K562 (cell line): ENCODE measurements around the gene MECR. TPM values are rescaled to one million over a fixed set of nuclear protein-coding genes. Genes with fewer than 3 reads are reported as not detected.

Source experiments
- CTBP1 ChIP-seq: fragments of 450-650 bp; IDR thresholded peaks from 2 replicates; pipeline ENCODE4 v1.6.1; 2016; ENCODE audit warnings: borderline replicate concordance
- EP400 ChIP-seq: fragments of 450-650 bp; IDR thresholded peaks from 2 replicates; pipeline ENCODE4 v1.6.1; 2017; ENCODE audit warnings: antibody characterized with exemption, mild to moderate bottlenecking, moderate library complexity
- MTA1 ChIP-seq: fragments of 450-650 bp; IDR thresholded peaks from 2 replicates; pipeline ENCODE4 v1.6.1; 2017; ENCODE audit warnings: borderline replicate concordance
- MYBL2 ChIP-seq, 2 experiments: fragments of 450-650 bp in 1 of 2; sonication (generic) in 1 of 2; formaldehyde crosslinking in 1 of 2; IDR thresholded peaks; 2 replicates each; pipeline versions ENCODE4 v1.6.1 to v1.8.1; 2017 to 2022; ENCODE audit warnings: borderline replicate concordance in 1 of 2, inconsistent platforms in 1 of 2, low read depth in 1 of 2, mild to moderate bottlenecking in 1 of 2, missing genetic modification reagents in 1 of 2, moderate library complexity in 1 of 2
- NFIC ChIP-seq: fragments of 450-650 bp; IDR thresholded peaks from 2 replicates; pipeline ENCODE4 v1.6.1; 2017; ENCODE audit warnings: mild to moderate bottlenecking, inconsistent platforms
- RBBP5 ChIP-seq: fragments of 200-600 bp; sonication (generic); IDR thresholded peaks from 2 replicates; pipeline ENCODE4 v1.6.1; 2012; ENCODE audit warnings: borderline replicate concordance, mild to moderate bottlenecking, low read length, control low read depth, inconsistent platforms; ENCODE audit not compliant: insufficient read depth, poor library complexity, severe bottlenecking
- SETDB1 ChIP-seq: IDR thresholded peaks from one replicate; pipeline ENCODE4 v1.6.1; 2012; ENCODE audit warnings: low read length, control low read depth, inconsistent platforms
- TAF1 ChIP-seq: IDR thresholded peaks from 2 replicates; pipeline ENCODE4 v1.6.1; 2011; ENCODE audit warnings: mild to moderate bottlenecking, low read length, moderate library complexity; ENCODE audit not compliant: insufficient read depth, control insufficient read depth, severe bottlenecking; ENCODE audit errors: extremely low read depth
- ZFP36 ChIP-seq: fragments of 150-350 bp; IDR thresholded peaks from 2 replicates; pipeline ENCODE4 v1.6.1; 2018; ENCODE audit warnings: low read length, low read depth; ENCODE audit not compliant: partially characterized antibody
- ZNF197 ChIP-seq: fragments of 200-800 bp; sonication (Bioruptor generic); IDR thresholded peaks from 2 replicates; pipeline ENCODE4 v1.6.1; 2016; ENCODE audit warnings: low read depth, missing genetic modification characterization, missing compliant biosample characterization
- polyA plus RNA-seq, 8 experiments: library from polyadenylated mRNA; depleted of rRNA in 4 of 8; stranded (reverse) in 5 of 8; unstranded in 3 of 8; fragments of >200 nt; fragmentation: Nextera tagmentation in 2 of 8; fragmentation: Illumina TruSeq in 1 of 8; extraction: Ambion mirVana in 2 of 8; extraction: Trizol in 1 of 8; gene quantifications; 2 replicates each; pipeline versions ENCODE4 v1.2.1 to v1.2.3, GENCODE V29; 2011 to 2014; ENCODE audit warnings: inconsistent platforms in 1 of 8, missing spikeins in 1 of 8
- total RNA-seq, 7 experiments: library from RNA; depleted of rRNA in 6 of 7; stranded (reverse); fragments of >200 nt in 6 of 7; fragmentation: Illumina TruSeq in 2 of 7; extraction: Trizol in 2 of 7; gene quantifications; 2 replicates each; pipeline versions ENCODE4 v1.2.1 to v1.2.3, GENCODE V29; 2011 to 2021; ENCODE audit warnings: low replicate concordance in 1 of 7
- TF ChIP-seq, protein P1 (sequence below): fragments of 200-600 bp; sonication (generic); IDR thresholded peaks from one replicate; pipeline ENCODE4 v1.6.1; 2012; ENCODE audit warnings: mild to moderate bottlenecking, low read depth, low read length, inconsistent platforms
- TF ChIP-seq, protein P2 (sequence below), 2 experiments: fragments of 150-350 bp in 1 of 2; IDR thresholded peaks; 2 replicates each; pipeline ENCODE4 v1.6.1; 2012 to 2016; ENCODE audit warnings: low read depth in 2 of 2, low read length in 2 of 2, mild to moderate bottlenecking in 1 of 2, moderate library complexity in 1 of 2

MECR gene
- total and polyA plus RNA-seq, 9 of the 15 experiments (the other 6 are each of a cell fraction or from before 2014, with no cell fraction given), result 10.4 to 58.6 (median 42.9) TPM

- TF ChIP-seq SETDB1, result no peak
- TF ChIP-seq TAF1, result no peak
- peak; percentile 85; the same call in 1 of the 2 replicates for TF ChIP-seq CTBP1
- TF ChIP-seq, protein P1, sequence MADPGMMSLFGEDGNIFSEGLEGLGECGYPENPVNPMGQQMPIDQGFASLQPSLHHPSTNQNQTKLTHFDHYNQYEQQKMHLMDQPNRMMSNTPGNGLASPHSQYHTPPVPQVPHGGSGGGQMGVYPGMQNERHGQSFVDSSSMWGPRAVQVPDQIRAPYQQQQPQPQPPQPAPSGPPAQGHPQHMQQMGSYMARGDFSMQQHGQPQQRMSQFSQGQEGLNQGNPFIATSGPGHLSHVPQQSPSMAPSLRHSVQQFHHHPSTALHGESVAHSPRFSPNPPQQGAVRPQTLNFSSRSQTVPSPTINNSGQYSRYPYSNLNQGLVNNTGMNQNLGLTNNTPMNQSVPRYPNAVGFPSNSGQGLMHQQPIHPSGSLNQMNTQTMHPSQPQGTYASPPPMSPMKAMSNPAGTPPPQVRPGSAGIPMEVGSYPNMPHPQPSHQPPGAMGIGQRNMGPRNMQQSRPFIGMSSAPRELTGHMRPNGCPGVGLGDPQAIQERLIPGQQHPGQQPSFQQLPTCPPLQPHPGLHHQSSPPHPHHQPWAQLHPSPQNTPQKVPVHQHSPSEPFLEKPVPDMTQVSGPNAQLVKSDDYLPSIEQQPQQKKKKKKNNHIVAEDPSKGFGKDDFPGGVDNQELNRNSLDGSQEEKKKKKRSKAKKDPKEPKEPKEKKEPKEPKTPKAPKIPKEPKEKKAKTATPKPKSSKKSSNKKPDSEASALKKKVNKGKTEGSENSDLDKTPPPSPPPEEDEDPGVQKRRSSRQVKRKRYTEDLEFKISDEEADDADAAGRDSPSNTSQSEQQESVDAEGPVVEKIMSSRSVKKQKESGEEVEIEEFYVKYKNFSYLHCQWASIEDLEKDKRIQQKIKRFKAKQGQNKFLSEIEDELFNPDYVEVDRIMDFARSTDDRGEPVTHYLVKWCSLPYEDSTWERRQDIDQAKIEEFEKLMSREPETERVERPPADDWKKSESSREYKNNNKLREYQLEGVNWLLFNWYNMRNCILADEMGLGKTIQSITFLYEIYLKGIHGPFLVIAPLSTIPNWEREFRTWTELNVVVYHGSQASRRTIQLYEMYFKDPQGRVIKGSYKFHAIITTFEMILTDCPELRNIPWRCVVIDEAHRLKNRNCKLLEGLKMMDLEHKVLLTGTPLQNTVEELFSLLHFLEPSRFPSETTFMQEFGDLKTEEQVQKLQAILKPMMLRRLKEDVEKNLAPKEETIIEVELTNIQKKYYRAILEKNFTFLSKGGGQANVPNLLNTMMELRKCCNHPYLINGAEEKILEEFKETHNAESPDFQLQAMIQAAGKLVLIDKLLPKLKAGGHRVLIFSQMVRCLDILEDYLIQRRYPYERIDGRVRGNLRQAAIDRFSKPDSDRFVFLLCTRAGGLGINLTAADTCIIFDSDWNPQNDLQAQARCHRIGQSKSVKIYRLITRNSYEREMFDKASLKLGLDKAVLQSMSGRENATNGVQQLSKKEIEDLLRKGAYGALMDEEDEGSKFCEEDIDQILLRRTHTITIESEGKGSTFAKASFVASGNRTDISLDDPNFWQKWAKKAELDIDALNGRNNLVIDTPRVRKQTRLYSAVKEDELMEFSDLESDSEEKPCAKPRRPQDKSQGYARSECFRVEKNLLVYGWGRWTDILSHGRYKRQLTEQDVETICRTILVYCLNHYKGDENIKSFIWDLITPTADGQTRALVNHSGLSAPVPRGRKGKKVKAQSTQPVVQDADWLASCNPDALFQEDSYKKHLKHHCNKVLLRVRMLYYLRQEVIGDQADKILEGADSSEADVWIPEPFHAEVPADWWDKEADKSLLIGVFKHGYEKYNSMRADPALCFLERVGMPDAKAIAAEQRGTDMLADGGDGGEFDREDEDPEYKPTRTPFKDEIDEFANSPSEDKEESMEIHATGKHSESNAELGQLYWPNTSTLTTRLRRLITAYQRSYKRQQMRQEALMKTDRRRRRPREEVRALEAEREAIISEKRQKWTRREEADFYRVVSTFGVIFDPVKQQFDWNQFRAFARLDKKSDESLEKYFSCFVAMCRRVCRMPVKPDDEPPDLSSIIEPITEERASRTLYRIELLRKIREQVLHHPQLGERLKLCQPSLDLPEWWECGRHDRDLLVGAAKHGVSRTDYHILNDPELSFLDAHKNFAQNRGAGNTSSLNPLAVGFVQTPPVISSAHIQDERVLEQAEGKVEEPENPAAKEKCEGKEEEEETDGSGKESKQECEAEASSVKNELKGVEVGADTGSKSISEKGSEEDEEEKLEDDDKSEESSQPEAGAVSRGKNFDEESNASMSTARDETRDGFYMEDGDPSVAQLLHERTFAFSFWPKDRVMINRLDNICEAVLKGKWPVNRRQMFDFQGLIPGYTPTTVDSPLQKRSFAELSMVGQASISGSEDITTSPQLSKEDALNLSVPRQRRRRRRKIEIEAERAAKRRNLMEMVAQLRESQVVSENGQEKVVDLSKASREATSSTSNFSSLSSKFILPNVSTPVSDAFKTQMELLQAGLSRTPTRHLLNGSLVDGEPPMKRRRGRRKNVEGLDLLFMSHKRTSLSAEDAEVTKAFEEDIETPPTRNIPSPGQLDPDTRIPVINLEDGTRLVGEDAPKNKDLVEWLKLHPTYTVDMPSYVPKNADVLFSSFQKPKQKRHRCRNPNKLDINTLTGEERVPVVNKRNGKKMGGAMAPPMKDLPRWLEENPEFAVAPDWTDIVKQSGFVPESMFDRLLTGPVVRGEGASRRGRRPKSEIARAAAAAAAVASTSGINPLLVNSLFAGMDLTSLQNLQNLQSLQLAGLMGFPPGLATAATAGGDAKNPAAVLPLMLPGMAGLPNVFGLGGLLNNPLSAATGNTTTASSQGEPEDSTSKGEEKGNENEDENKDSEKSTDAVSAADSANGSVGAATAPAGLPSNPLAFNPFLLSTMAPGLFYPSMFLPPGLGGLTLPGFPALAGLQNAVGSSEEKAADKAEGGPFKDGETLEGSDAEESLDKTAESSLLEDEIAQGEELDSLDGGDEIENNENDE, result no peak
- no peak for TF ChIP-seq EP400
- TF ChIP-seq MTA1, result peak; percentile 71; the same call in 1 of the 2 replicates
- TF ChIP-seq ZNF197 (CRISPR knock-in tag), result no peak
- TF ChIP-seq, protein P2, sequence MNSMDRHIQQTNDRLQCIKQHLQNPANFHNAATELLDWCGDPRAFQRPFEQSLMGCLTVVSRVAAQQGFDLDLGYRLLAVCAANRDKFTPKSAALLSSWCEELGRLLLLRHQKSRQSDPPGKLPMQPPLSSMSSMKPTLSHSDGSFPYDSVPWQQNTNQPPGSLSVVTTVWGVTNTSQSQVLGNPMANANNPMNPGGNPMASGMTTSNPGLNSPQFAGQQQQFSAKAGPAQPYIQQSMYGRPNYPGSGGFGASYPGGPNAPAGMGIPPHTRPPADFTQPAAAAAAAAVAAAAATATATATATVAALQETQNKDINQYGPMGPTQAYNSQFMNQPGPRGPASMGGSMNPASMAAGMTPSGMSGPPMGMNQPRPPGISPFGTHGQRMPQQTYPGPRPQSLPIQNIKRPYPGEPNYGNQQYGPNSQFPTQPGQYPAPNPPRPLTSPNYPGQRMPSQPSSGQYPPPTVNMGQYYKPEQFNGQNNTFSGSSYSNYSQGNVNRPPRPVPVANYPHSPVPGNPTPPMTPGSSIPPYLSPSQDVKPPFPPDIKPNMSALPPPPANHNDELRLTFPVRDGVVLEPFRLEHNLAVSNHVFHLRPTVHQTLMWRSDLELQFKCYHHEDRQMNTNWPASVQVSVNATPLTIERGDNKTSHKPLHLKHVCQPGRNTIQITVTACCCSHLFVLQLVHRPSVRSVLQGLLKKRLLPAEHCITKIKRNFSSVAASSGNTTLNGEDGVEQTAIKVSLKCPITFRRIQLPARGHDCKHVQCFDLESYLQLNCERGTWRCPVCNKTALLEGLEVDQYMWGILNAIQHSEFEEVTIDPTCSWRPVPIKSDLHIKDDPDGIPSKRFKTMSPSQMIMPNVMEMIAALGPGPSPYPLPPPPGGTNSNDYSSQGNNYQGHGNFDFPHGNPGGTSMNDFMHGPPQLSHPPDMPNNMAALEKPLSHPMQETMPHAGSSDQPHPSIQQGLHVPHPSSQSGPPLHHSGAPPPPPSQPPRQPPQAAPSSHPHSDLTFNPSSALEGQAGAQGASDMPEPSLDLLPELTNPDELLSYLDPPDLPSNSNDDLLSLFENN (IDR thresholded peaks at IDR 0.05; ENCODE audit: low read depth in 2 of 2, low read length in 2 of 2), result no peak
- no peak for TF ChIP-seq MYBL2 (IDR thresholded peaks at IDR 0.05; ENCODE audit: low read depth)
- no peak for TF ChIP-seq MYBL2 (CRISPR knock-in tag; IDR thresholded peaks at IDR 0.05; ENCODE audit: borderline replicate concordance)
- no peak for TF ChIP-seq RBBP5
- TF ChIP-seq NFIC, result no peak
- TF ChIP-seq ZFP36, result no peak
Measured at GRCh38 chr1:29208442-29208841, 22.3 kb downstream of the MECR start (continued).
